ENCODE measurements around the gene C19orf67.

- TF ChIP-seq POLR2A (IDR thresholded peaks at IDR 0.05): no peak
- TF ChIP-seq CTCF (IDR thresholded peaks at IDR 0.05): no peak
These were observed 3.2 kb upstream of the C19orf67 start for GRCh38 chr19:14088634-14089411.
